Mesenchymal stem cell (in vitro differentiated cells and primary cell): ENCODE measurements around the gene ANKDD1A.
A peak's percentile ranks its signal among the peaks of the same experiment; 100 is the strongest.

Source experiments
- DNase-seq: peaks from one replicate; pipeline ENCODE4 v3.0.0-alpha.2; 2013
- H2AFZ ChIP-seq: one replicate; pipeline ENCODE4 v1.6.1; 2013; ENCODE audit warnings: low read depth, mild to moderate bottlenecking, control low read depth, inconsistent platforms, low read length, moderate library complexity
- H2AK5ac ChIP-seq: 2 replicates; pipeline ENCODE4 v1.6.1; 2013; ENCODE audit warnings: low read length, moderate library complexity, mild to moderate bottlenecking, inconsistent platforms; ENCODE audit not compliant: severe bottlenecking
- H2BK120ac ChIP-seq: one replicate; pipeline ENCODE4 v1.6.1; 2013; ENCODE audit warnings: low read depth, mild to moderate bottlenecking, inconsistent platforms, low read length, moderate library complexity
- H2BK12ac ChIP-seq, 2 experiments: one replicate each; pipeline ENCODE4 v1.6.1; 2013; ENCODE audit warnings: inconsistent platforms in 2 of 2, low read length in 2 of 2, mild to moderate bottlenecking in 2 of 2, moderate library complexity in 2 of 2, control low read depth in 1 of 2
- H2BK15ac ChIP-seq: one replicate; pipeline ENCODE4 v1.6.1; 2013; ENCODE audit warnings: mild to moderate bottlenecking, low read depth, inconsistent platforms; ENCODE audit not compliant: poor library complexity, severe bottlenecking
- H2BK5ac ChIP-seq: 2 replicates; pipeline ENCODE4 v1.6.1; 2013; ENCODE audit warnings: low read depth, mild to moderate bottlenecking, low read length, control low read depth, inconsistent platforms; ENCODE audit not compliant: poor library complexity, severe bottlenecking
- H3K14ac ChIP-seq, 2 experiments: one replicate each; pipeline ENCODE4 v1.6.1; 2013; ENCODE audit warnings: inconsistent platforms in 2 of 2, low read length in 2 of 2, control low read depth in 1 of 2, mild to moderate bottlenecking in 1 of 2, moderate library complexity in 1 of 2
- H3K18ac ChIP-seq, 2 experiments: one replicate each; pipeline ENCODE4 v1.6.1; 2013; ENCODE audit warnings: inconsistent platforms in 2 of 2, low read length in 2 of 2, control low read depth in 1 of 2, low read depth in 1 of 2, mild to moderate bottlenecking in 1 of 2
- H3K23ac ChIP-seq, 2 experiments: one replicate each; pipeline ENCODE4 v1.6.1; 2013; ENCODE audit warnings: inconsistent platforms in 2 of 2, low read length in 2 of 2, mild to moderate bottlenecking in 2 of 2, moderate library complexity in 2 of 2, control low read depth in 1 of 2
- H3K27ac ChIP-seq: 2 replicates; pipeline ENCODE4 v1.5.1; 2013; ENCODE audit warnings: mild to moderate bottlenecking, moderate library complexity, low read length, control low read depth, inconsistent platforms; ENCODE audit not compliant: poor library complexity, severe bottlenecking
- H3K27me3 ChIP-seq, 2 experiments: 2 replicates each; pipeline versions ENCODE4 v1.6.1 to v1.7.0; 2013; ENCODE audit warnings: low read length in 2 of 2, mild to moderate bottlenecking in 2 of 2, moderate library complexity in 2 of 2, control low read depth in 1 of 2, inconsistent platforms in 1 of 2; ENCODE audit not compliant: control insufficient read depth in 1 of 2, insufficient read depth in 1 of 2
- H3K36me3 ChIP-seq, 2 experiments: 2 replicates each; pipeline versions ENCODE4 v1.6.1 to v1.7.0; 2013; ENCODE audit warnings: low read length in 2 of 2, control low read depth in 1 of 2, inconsistent platforms in 1 of 2, low read depth in 1 of 2, mild to moderate bottlenecking in 1 of 2; ENCODE audit not compliant: insufficient read depth in 2 of 2, control insufficient read depth in 1 of 2
- H3K4ac ChIP-seq, 2 experiments: one replicate each; pipeline ENCODE4 v1.6.1; 2013; ENCODE audit warnings: inconsistent platforms in 2 of 2, low read length in 2 of 2, mild to moderate bottlenecking in 2 of 2, moderate library complexity in 2 of 2, control low read depth in 1 of 2, low read depth in 1 of 2
- H3K4me1 ChIP-seq: 2 replicates; pipeline ENCODE4 v1.6.1; 2013; ENCODE audit warnings: low read depth, low read length, control low read depth; ENCODE audit not compliant: control insufficient read depth, insufficient read depth
- H3K4me2 ChIP-seq: 2 replicates; pipeline ENCODE4 v1.6.1; 2013; ENCODE audit warnings: low read length, mild to moderate bottlenecking, inconsistent platforms; ENCODE audit not compliant: poor library complexity, severe bottlenecking
- H3K4me3 ChIP-seq, 2 experiments: 2 replicates each; pipeline versions ENCODE4 v1.5.1 to v1.7.0; 2013; ENCODE audit warnings: low read length in 2 of 2, mild to moderate bottlenecking in 2 of 2, control low read depth in 1 of 2, low read depth in 1 of 2; ENCODE audit not compliant: insufficient read depth in 1 of 2
- H3K79me1 ChIP-seq: replicated peaks from 2 replicates; pipeline ENCODE4 v1.6.1; 2013; ENCODE audit warnings: mild to moderate bottlenecking, control low read depth, low read length, inconsistent platforms; ENCODE audit not compliant: poor library complexity, severe bottlenecking
- H3K9ac ChIP-seq: 2 replicates; pipeline ENCODE4 v1.7.0; 2013; ENCODE audit warnings: mild to moderate bottlenecking, low read length, moderate library complexity
- H3K9me3 ChIP-seq: 2 replicates; pipeline ENCODE4 v1.7.0; 2013; ENCODE audit warnings: mild to moderate bottlenecking, low read length; ENCODE audit not compliant: control insufficient read depth
- H4K8ac ChIP-seq: one replicate; pipeline ENCODE4 v1.6.1; 2013; ENCODE audit warnings: inconsistent platforms, mild to moderate bottlenecking, low read length, moderate library complexity
- H4K91ac ChIP-seq: one replicate; pipeline ENCODE4 v1.6.1; 2013; ENCODE audit warnings: mild to moderate bottlenecking, low read length, inconsistent platforms
- WGBS: methylation state at CpG from one replicate; pipeline ENCODE4 v1.1.7; 2013; ENCODE audit warnings: mixed read lengths; 5-methylcytosine and 5-hydroxymethylcytosine counted together

ANKDD1A gene

DNA sequence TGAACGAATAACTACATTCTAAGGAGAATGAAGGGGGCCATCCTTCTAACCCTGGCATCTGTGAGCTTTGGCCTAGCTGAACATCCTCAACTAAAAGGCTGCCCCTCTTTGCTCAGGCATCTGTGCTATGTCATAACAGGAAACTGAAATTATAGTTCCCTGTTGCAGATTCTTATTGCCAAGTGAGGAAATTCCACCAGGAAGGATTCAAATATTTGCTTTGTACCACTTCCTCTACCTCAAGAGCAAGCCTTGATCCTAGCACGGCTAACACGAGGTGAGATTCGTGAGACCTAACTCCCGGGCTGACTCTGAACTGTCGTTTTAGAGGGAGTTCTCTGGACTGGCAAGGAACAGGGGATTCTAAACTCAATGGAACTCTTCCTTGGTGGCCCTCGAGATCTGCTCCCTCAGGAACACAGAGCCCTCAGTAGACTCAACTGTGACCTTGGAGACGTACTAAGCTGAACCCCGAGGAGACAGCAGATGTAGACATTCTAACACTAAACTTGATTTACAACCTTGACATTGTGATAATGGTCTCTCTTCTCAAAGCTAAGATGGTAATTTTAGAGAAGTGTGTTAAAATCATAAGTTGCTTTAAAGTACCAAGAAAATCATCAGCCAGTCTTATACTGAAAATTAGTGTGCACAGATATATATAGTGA lies 73.8 kb downstream of the ANKDD1A start:
- Histone ChIP-seq H3K27ac (no peak overlapping the region), H3K4me3 (peak overlapping the region in 1 of 2 experiments; percentile 42), H3K36me3 (peaks cover 2 to 34% of the 10 kb centered on the region in 2 experiments), H3K4ac (peak overlapping the region in 1 of 2 experiments; percentile 62), H3K23ac (no peak overlapping the region), H3K9me3 (no peaks in the 10 kb centered on the region), H3K9ac (peak overlapping the region; percentile 71), H3K14ac (no peak overlapping the region), H3K18ac (peak overlapping the region; percentile 6 to 49), H4K8ac (peak overlapping the region; percentile 37), H3K4me2 (no peak overlapping the region), H2BK12ac (peak overlapping the region in 1 of 2 experiments; percentile 65), H3K4me1 (peaks cover 3% of the 10 kb centered on the region), H3K27me3 (no peaks in the 10 kb centered on the region), H2BK5ac (no peak overlapping the region), H2AFZ (no peak overlapping the region), H2BK15ac (no peak overlapping the region), H4K91ac (peak overlapping the region; percentile 83), H2BK120ac (peak overlapping the region; percentile 4), H3K79me1 (peaks cover 6% of the 10 kb centered on the region), H2AK5ac (no peak overlapping the region)
- 60% methylated on average over 7 of the region's 9 CpGs for WGBS
- DNase-seq, result peak; percentile 59

DNA sequence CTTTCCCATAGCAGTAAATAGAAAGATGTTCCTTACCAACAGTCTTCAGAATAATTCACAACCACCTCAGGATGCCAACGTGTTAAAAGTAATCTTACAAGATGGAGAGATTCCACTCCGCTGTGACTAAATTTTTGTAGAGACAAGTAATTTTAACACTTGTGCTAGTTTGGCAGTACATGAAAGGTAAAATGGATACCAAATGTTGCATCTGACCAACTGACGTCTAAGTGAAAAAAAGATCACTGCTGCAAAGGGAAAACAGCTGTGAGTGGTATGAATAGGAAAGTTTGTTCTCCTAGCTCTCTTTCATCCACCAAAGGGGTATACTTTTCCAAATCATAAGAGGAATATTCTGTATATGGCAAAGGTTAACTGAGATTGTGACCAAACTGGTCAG lies 75.4 kb downstream of the ANKDD1A start:
- Histone ChIP-seq H2AK5ac (no peak overlapping the region), H2AFZ (no peak overlapping the region), H3K18ac (no peak overlapping the region), H2BK12ac (no peak overlapping the region), H4K8ac (no peak overlapping the region), H3K23ac (no peak overlapping the region), H4K91ac (no peak overlapping the region), H3K9ac (peak overlapping the region; percentile 1), H3K27me3 (no peaks in the 10 kb centered on the region), H3K27ac (no peak overlapping the region), H3K4me3 (peak overlapping the region in 1 of 2 experiments; percentile 35), H3K4me2 (no peak overlapping the region), H3K4ac (no peak overlapping the region), H2BK15ac (no peak overlapping the region), H2BK120ac (no peak overlapping the region), H3K4me1 (peaks cover 3% of the 10 kb centered on the region), H3K14ac (no peak overlapping the region), H3K79me1 (peaks cover 3% of the 10 kb centered on the region), H3K36me3 (peaks cover 2 to 22% of the 10 kb centered on the region in 2 experiments), H2BK5ac (no peak overlapping the region), H3K9me3 (no peaks in the 10 kb centered on the region)
- DNase-seq, result no peak
- WGBS, result 97% methylated on average over 3 of the region's 3 CpGs

DNA sequence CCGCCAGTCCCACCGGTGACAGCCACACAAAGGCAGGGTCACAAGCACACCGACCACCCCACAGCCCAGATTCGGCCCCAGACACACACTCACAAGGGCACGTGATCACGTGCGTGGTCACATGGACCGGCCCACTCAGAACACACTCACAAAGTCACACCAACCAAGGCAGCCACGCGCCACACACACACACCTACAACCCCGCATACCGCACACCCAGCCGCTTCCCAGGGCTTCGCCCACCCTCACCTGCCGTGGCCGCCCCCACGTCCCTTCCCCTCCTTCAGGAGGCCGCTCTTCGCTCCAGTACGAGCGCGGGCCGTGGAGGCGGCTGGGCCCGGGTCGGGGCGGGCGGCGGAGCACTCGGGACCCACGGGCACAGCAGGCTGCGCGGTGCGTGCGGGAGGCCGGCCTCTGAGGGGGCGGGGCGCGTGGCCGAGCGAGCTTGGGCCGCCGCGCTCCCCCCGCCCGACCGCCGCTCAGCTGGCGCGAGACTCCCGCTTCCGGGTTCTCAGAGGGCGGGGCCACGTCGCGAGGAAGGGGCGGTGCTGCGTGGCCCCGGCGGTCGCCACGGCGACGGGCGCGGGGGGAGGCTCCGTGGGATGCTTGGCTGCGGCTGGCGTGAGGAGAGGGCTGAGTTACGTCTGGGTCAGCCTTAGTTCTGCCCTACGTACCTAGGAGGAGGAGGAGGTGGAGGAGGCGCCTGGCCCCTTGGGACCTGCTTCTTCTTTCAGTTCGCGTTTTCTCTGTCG lies 77.9 kb downstream of the ANKDD1A start, which contains the start of gene SPG21:
SPG21 (minus strand) TSS at position 499 of the 752 bp plus-strand sequence. CDS start 6,345 bp downstream, outside the sequence.
- Histone ChIP-seq H3K14ac (peak within 1 kb of the TSS; percentile 62 to 97), H2AK5ac (no peak within 1 kb of the TSS), H3K4me3 (peak within 1 kb of the TSS; percentile 98 to 100), H2BK15ac (peak within 1 kb of the TSS; percentile 87), H3K4me2 (peak within 1 kb of the TSS; percentile 55), H2AFZ (peak within 1 kb of the TSS; percentile 80), H2BK5ac (peak within 1 kb of the TSS; percentile 81), H3K9me3 (no peaks in the 10 kb centered on the region), H3K18ac (peak within 1 kb of the TSS; percentile 99 to 100), H3K4me1 (peaks cover 3% of the 10 kb centered on the region), H2BK12ac (peak within 1 kb of the TSS; percentile 18 to 94), H4K8ac (peak within 1 kb of the TSS; percentile 99), H3K79me1 (no peaks in the 10 kb centered on the region), H3K27me3 (no peaks in the 10 kb centered on the region), H3K9ac (peak within 1 kb of the TSS; percentile 99), H3K4ac (peak within 1 kb of the TSS; percentile 99), H3K27ac (peak within 1 kb of the TSS; percentile 40), H4K91ac (peak within 1 kb of the TSS; percentile 97), H2BK120ac (peak within 1 kb of the TSS; percentile 91), H3K23ac (peak within 1 kb of the TSS; percentile 51 to 81), H3K36me3 (peaks cover 2 to 10% of the 10 kb centered on the region in 2 experiments)
- peak; percentile 95 for DNase-seq
- WGBS, result under 1% methylated on average over 54 of the region's 75 CpGs

DNA sequence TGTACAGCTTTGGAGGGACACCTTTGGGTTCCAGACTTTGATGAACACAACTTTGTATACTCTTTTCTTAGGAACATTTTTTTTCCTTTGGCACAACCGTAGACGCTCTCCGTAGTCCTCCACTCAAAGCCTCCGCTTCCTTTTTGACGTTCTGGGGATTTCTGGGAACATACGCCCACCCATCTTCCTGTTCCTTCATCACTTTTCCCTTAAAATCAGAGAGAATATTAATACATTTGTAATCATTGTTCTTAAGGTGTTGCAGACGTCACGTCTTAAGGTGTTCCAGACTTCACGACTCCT lies 78.4 kb downstream of the ANKDD1A start:
- H3K4me3 ChIP-seq, result peak overlapping the region; percentile 98 to 100
- no peak overlapping the region for H4K91ac ChIP-seq
- H3K79me1 ChIP-seq, result no peaks in the 10 kb centered on the region
- no peak overlapping the region for H3K23ac ChIP-seq
- no peak for DNase-seq
- H4K8ac ChIP-seq, result no peak overlapping the region
- H2AK5ac ChIP-seq, result no peak overlapping the region
- H3K4me2 ChIP-seq, result peak overlapping the region; percentile 44
- peaks cover 3% of the 10 kb centered on the region for H3K4me1 ChIP-seq
- H3K4ac ChIP-seq, result no peak overlapping the region
- H3K36me3 ChIP-seq, result peaks cover 2 to 10% of the 10 kb centered on the region in 2 experiments
- H3K27me3 ChIP-seq, result no peaks in the 10 kb centered on the region
- H3K14ac ChIP-seq, result no peak overlapping the region
- no peak overlapping the region for H3K18ac ChIP-seq
- H2AFZ ChIP-seq, result no peak overlapping the region
- peak overlapping the region; percentile 99 for H3K9ac ChIP-seq
- peak overlapping the region; percentile 2 for H2BK15ac ChIP-seq
- H2BK12ac ChIP-seq, result no peak overlapping the region
- WGBS, result 2% methylated on average over 5 of the region's 9 CpGs
- H3K9me3 ChIP-seq, result no peaks in the 10 kb centered on the region
- H2BK120ac ChIP-seq, result no peak overlapping the region
- no peak overlapping the region for H2BK5ac ChIP-seq
- H3K27ac ChIP-seq, result peak overlapping the region; percentile 40
